Hematopoietic multipotent progenitor cell treated with erythropoietin and hydrocortisone succinate and interleukin-3 and kit ligand, for 8 days (in vitro differentiated cells): ENCODE measurements around the gene STPG1.
"Not testable (repeated sequence)": the region's sequence is repeated elsewhere in the genome, so short reads cannot be mapped to it uniquely, and the experiment has no call there.

ENCODE experiments used
- DNase-seq: peaks from one replicate; pipeline ENCODE4 v3.0.0-alpha.2; 2015

STPG1 gene, protein sequence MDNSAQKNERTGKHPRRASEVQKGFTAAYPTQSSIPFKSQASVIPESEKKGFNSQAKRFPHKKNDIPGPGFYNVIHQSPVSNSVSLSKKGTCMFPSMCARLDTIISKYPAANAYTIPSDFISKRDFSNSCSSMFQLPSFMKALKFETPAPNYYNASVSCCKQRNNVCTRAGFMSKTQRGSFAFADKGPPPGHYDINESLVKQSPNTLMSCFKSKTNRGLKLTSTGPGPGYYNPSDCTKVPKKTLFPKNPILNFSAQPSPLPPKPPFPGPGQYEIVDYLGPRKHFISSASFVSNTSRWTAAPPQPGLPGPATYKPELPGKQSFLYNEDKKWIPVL

DNA sequence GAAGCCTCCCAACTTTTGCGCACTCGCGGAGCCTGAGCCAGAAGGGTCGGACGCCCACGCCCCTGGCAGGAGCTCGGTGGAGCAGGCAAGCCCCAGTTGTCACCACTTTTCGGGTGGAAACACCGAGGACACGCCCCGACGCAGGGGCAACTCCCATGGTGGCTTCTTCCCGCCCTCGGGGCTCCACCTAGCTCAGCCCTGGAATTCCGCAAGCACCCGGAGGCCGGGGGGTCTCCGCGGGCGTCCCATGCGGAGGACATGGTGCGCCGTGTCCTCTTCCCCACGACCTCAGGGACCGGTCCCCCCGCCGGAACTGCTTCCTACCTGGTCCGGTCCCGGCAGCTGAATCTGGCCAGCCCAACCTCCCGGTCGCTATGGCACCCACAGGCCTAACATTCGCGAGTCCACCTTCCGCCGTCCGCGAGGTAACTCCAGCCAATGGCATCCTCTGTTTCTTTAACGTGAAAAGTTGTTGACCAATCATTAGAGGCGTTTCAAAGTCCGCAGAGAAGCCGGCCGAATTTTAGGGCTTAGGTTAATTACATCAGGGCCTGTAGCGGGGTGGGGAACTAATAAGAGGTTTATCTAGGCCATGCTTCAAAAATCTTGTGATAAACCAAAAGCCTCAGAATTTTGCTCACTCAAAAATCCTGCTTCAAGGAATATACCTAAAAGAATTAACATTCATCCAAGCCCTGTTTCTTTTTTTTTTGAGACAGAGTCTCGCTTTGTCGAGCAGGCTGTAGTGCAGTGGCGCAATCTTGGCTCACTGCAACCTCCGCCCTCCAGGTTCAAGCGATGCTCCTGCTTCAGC, at the start of gene STPG1:
STPG1 (minus strand) TSS at position 433 of the 814 bp plus-strand sequence. CDS start 12,394 bp downstream, outside the sequence.
- DNase-seq, result peak; percentile 95

- DNase-seq, result not testable (repeated sequence)
These were observed 48.5 kb upstream of the STPG1 start for GRCh38 chr1:24462128-24462527.

- DNase-seq, result no peak
These were observed 46.1 kb upstream of the STPG1 start for GRCh38 chr1:24459551-24460266.

DNA sequence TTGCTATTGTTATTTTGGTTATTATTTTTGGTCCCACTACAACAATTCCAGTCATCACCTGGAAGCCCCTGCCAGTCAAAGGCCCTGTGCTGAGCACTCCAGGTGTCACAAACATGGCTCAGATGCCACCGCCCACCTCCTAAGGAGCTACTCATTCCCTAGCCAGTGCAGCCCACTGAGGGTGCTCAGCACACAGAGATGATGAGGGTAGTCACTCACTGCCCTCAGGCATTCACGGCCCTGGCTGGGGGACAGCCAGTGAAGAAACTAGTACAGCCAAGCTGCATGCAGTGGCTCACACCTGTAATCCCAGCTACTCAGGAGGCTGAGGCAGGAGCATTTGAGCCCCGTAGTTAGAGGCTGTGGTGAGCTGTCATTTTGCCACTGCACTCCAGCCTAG, 44.3 kb upstream of the STPG1 start:
- no peak for DNase-seq

GRCh38 chr1:24455272-24455671, 41.7 kb upstream of the STPG1 start:
- no peak for DNase-seq

- DNase-seq, result no peak
These were observed 41.1 kb upstream of the STPG1 start for GRCh38 chr1:24454673-24455072.

DNA sequence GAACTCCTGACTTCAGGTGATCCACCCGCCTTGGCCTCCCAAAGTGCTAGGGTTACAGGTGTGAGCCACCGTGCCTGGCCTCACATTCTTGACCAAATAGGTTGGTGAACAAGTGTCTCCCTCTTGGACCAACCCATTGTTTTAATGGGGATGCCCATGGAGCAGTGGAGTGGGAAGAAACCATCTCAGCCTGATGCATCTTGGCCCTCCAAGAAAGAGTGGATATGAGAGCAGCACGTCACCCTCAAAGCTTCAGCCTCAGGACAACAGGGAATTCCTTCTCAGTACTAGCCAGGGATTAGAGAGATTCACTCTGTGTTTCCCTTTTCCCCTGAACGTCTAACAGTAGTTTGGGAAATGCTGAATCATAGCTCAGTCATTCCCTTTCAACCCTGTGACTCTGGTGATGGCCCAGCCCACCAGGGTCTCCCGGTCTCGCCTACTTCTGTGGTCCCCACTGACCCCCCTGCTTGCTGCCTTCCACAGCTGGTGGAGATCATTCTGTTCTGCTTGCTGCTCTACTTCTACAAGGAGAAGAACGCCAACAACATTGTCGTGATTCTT, 39.4 kb upstream of the STPG1 start:
- DNase-seq, result no peak

- no peak for DNase-seq
These were observed 38.2 kb upstream of the STPG1 start for GRCh38 chr1:24451746-24452145.

GRCh38 chr1:24450857-24451397, 37.3 kb upstream of the STPG1 start:
- no peak for DNase-seq

- no peak for DNase-seq
These were observed 36.7 kb upstream of the STPG1 start for GRCh38 chr1:24450316-24450715.

DNA sequence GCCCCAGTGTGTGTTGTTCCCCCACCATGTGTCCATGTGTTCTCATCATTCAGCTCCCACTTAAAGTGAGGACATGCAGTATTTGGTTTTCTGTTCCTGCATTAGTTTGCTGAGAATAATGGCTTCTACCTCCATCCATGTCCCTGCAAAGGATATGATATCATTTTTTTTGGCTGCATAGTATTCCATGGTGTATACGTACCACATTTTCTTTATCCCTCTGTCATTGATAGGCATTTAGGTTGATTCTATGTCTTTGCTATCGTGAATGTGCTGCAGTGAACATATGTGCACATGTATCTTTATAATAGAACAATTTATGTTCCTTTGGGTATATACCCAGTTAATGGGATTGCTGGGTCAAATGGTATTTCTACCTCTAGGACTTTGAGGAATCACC, 32.9 kb upstream of the STPG1 start:
- DNase-seq, result not testable (repeated sequence)

- DNase-seq, result no peak
These were observed 29.7 kb upstream of the STPG1 start for GRCh38 chr1:24443241-24443656.

DNA sequence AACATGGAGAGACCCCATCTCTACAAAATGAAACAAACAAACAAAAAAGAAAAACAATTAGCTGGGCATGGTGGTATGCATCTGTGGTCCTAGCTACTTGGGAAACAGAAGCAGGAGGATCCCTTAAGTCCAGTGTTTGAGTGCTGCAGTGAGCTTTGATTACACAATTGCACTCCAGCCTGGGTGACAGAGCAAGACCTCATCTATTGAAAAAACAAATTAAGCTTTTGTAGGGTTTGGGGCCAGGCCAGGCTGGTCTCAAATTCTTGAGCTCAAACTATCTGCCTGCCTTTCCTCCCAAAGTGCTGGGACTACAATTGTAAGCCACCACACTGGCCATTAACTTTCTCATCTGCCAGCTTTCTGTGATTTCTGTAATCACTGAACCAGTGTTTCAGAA, 29.2 kb upstream of the STPG1 start:
- no peak for DNase-seq

DNA sequence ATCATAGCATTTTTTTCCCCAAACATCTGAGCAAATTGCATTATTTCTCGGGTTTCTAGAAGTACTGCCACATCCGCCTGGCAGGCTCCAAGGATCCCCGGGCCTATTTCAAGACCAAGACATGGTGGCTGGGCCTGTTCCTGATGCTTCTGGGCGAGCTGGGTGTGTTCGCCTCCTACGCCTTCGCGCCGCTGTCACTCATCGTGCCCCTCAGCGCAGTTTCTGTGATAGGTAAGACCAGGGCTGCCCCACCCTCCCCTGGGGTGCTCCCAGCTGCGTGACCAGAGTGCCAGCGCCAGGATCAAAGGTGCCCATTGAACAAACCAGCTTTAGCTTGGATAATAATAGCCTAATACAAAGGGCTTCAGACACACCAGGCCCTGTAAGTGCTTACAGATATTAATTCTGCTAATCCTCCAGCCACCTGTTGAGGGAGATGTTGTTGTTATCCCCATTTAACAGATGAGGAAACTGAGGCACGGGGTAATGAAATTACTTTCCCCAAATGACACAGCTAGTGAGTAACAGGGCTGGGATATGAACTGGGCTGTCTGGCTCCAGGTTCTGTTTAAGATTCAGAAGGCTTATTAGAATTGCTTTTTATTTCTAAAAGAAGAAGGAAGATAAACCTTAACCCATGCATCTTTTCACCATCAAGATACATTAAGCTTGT, 28.6 kb upstream of the STPG1 start:
- DNase-seq, result no peak

GRCh38 chr1:24441480-24441879, 27.9 kb upstream of the STPG1 start:
- DNase-seq, result no peak

- DNase-seq, result no peak
These were observed 26.9 kb upstream of the STPG1 start for GRCh38 chr1:24440436-24440835.

DNA sequence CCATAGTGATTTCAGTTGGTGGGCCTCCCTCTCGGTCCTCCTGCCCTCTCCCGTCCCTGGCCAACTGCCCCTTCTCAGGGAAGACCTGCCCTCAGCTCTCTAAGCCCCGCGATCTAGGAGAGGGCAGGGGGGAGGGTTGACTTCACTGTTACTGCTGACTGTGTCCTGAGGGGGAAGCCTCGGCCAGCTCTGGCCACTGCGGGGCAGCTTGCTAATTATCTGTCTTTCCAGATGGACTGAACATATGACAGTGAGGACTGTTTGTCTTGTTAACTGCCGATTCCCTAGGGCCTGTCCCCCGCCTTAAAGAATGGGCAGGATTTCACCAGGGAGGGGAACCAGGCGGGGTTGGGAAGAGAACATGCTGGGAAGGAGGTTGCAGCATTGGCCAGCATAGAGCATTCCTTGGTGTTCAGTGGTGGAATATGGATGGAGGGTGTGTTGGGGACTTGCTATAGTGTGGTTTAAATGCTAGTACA, 24.9 kb upstream of the STPG1 start:
- DNase-seq, result no peak

DNA sequence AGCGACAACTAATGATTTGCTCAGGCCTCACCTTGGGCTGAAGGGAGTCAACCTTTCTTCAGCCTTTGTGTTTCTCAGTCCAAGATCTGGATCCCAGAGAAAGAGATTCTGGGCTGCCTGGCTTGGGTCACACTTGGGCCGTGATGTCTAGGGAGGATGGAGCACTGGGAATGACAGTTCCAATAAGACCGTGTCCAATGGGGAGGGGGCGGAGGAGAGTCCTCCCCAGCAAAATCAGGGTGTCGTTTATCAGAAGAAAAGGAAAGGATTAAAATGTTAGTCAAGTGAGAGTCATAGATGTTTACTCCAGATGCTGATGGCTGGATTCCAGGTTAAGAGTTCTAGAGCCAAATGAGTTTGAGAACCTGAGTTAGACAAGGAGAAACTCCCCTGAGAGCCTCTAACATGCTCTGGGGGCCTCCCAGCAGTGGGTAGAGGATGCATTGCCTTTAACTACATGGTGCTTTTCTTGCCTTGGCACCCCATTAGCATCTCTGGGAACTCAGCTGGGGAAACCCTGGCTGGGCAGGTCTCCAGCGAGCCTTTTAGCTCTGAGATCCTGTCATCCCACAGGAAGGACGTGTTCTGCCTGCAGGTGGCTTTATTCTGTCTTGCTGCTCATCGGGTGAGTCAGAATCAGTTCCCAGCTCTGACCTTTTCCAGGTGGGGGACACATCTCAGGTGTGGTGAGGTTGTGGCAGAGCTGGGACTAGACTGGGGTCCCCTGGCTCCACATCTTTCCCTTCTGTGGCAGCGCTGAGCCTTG, 24.2 kb upstream of the STPG1 start:
- DNase-seq, result no peak

- DNase-seq, result no peak
These were observed 22.3 kb upstream of the STPG1 start for GRCh38 chr1:24435782-24436365.

DNA sequence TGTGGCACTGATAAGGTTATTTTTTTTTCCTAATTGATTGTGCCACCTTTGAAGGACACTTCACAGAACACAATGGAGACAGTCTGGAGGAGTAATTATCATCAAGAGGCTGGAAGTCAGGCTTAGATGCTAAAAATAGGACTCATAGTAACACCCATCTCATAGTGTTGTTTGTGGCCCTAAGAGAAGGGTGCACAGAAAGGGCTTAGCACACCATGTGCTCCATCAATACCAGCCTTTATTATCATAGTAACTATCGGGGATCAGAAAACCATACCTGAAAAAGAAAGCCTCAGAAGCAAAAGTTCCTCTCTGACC, 13.9 kb upstream of the STPG1 start:
- peak; percentile 32 for DNase-seq
